H9 (cell line): ENCODE data around the gene ISG15. TPM values are rescaled to one million over a fixed set of nuclear protein-coding genes. Genes with fewer than 3 reads are reported as not detected.

Source experiments
- DNase-seq: peaks from one replicate; pipeline ENCODE4 v3.0.0-alpha.2; 2017
- H2AFZ ChIP-seq: one replicate; pipeline ENCODE4 v1.6.1; 2013; ENCODE audit warnings: mild to moderate bottlenecking, low read length, control low read depth, moderate library complexity
- H2AK5ac ChIP-seq: 2 replicates; pipeline ENCODE4 v1.6.1; 2013; ENCODE audit warnings: low read length, control low read depth, mixed read lengths; ENCODE audit not compliant: insufficient read length
- H2BK120ac ChIP-seq: one replicate; pipeline ENCODE4 v1.6.1; 2013; ENCODE audit warnings: low read depth, mild to moderate bottlenecking, low read length, control low read depth, inconsistent platforms; ENCODE audit not compliant: poor library complexity, severe bottlenecking
- H2BK12ac ChIP-seq: 2 replicates; pipeline ENCODE4 v1.6.1; 2013; ENCODE audit warnings: low read length, control low read depth, mixed read lengths, low read depth; ENCODE audit not compliant: insufficient read length
- H2BK15ac ChIP-seq: 2 replicates; pipeline ENCODE4 v1.6.1; 2013; ENCODE audit warnings: low read depth, low read length, control low read depth
- H2BK20ac ChIP-seq: one replicate; pipeline ENCODE4 v1.6.1; 2013; ENCODE audit warnings: low read depth, mild to moderate bottlenecking, low read length, control low read depth, inconsistent platforms; ENCODE audit not compliant: poor library complexity, severe bottlenecking
- H2BK5ac ChIP-seq: 2 replicates; pipeline ENCODE4 v1.6.1; 2013; ENCODE audit warnings: low read length, control low read depth, mixed read lengths; ENCODE audit not compliant: insufficient read length
- H3K14ac ChIP-seq: 2 replicates; pipeline ENCODE4 v1.6.1; 2013; ENCODE audit warnings: low read length, control low read depth; ENCODE audit not compliant: insufficient read depth
- H3K18ac ChIP-seq: 2 replicates; pipeline ENCODE4 v1.6.1; 2013; ENCODE audit warnings: low read depth, mild to moderate bottlenecking, mixed read lengths, low read length, control low read depth; ENCODE audit not compliant: insufficient read length
- H3K23ac ChIP-seq: 2 replicates; pipeline ENCODE4 v1.6.1; 2013; ENCODE audit warnings: low read length, control low read depth, mixed read lengths, low read depth; ENCODE audit not compliant: insufficient read length
- H3K23me2 ChIP-seq: 2 replicates; pipeline ENCODE4 v1.6.1; 2013; ENCODE audit warnings: low read depth, mild to moderate bottlenecking, mixed read lengths, low read length, control low read depth; ENCODE audit not compliant: insufficient read length, poor library complexity, severe bottlenecking
- H3K27ac ChIP-seq: 2 replicates; pipeline ENCODE4 v1.5.1; 2013; ENCODE audit warnings: low read length, control low read depth, mixed read lengths, low read depth; ENCODE audit not compliant: insufficient read length
- H3K27me3 ChIP-seq: 2 replicates; pipeline ENCODE4 v1.6.1; 2013; ENCODE audit warnings: low read length, control low read depth, inconsistent platforms; ENCODE audit not compliant: insufficient read depth
- H3K4ac ChIP-seq: 2 replicates; pipeline ENCODE4 v1.6.1; 2013; ENCODE audit warnings: low read depth, mild to moderate bottlenecking, control low read depth, inconsistent platforms, low read length, moderate library complexity
- H3K4me1 ChIP-seq: 2 replicates; pipeline ENCODE4 v1.6.1; 2013; ENCODE audit warnings: low read length, control low read depth, inconsistent platforms; ENCODE audit not compliant: insufficient read depth
- H3K4me2 ChIP-seq: 2 replicates; pipeline ENCODE4 v1.6.1; 2013; ENCODE audit warnings: low read length, control low read depth, mixed read lengths; ENCODE audit not compliant: insufficient read length, insufficient read depth
- H3K56ac ChIP-seq: 2 replicates; pipeline ENCODE4 v1.6.1; 2013; ENCODE audit warnings: low read depth, mild to moderate bottlenecking, mixed read lengths, low read length, control low read depth; ENCODE audit not compliant: insufficient read length
- H3K79me1 ChIP-seq: 2 replicates; pipeline ENCODE4 v1.6.1; 2013; ENCODE audit warnings: low read depth, mild to moderate bottlenecking, moderate library complexity, low read length, control low read depth, inconsistent platforms; ENCODE audit not compliant: insufficient read depth, poor library complexity, severe bottlenecking
- H3K79me2 ChIP-seq: 2 replicates; pipeline ENCODE4 v1.6.1; 2013; ENCODE audit warnings: low read length, control low read depth, inconsistent platforms; ENCODE audit not compliant: insufficient read depth
- H3K9ac ChIP-seq: 2 replicates; pipeline ENCODE4 v1.6.1; 2013; ENCODE audit warnings: low read length, control low read depth, mixed read lengths; ENCODE audit not compliant: insufficient read length; ENCODE audit errors: extremely low read depth
- H3K9me3 ChIP-seq: one replicate; pipeline ENCODE4 v1.6.1; 2013; ENCODE audit warnings: low read depth, low read length, inconsistent platforms; ENCODE audit not compliant: control insufficient read depth
- H3T11ph ChIP-seq: one replicate; pipeline ENCODE4 v1.6.1; 2013; ENCODE audit warnings: mild to moderate bottlenecking, low read length, control low read depth, inconsistent platforms
- H4K20me1 ChIP-seq: one replicate; pipeline ENCODE4 v1.6.1; 2013; ENCODE audit not compliant: control insufficient read depth, insufficient read length, insufficient read depth
- H4K5ac ChIP-seq: 2 replicates; pipeline ENCODE4 v1.6.1; 2013; ENCODE audit warnings: low read depth, mild to moderate bottlenecking, mixed read lengths, low read length, control low read depth; ENCODE audit not compliant: insufficient read length
- H4K8ac ChIP-seq: replicated peaks from 2 replicates; pipeline ENCODE4 v1.6.1; 2013; ENCODE audit warnings: low read length, control low read depth, mixed read lengths, low read depth; ENCODE audit not compliant: insufficient read length
- H4K91ac ChIP-seq: 2 replicates; pipeline ENCODE4 v1.6.1; 2013; ENCODE audit warnings: low read depth, mild to moderate bottlenecking, moderate library complexity, mixed read lengths, low read length, control low read depth; ENCODE audit not compliant: insufficient read length
- H3K27ac Mint-ChIP-seq, 3 experiments: 2 replicates in 2 of 3; 3 replicates in 1 of 3; pipeline ENCODE4 v1.8.0; 2020 to 2021; ENCODE audit warnings: mixed read lengths in 3 of 3, mild to moderate bottlenecking in 1 of 3, moderate library complexity in 1 of 3
- H3K27me3 Mint-ChIP-seq: 2 replicates; pipeline ENCODE4 v1.8.0; 2021; ENCODE audit warnings: low read depth, mild to moderate bottlenecking, moderate library complexity, mixed read lengths
- H3K36me3 Mint-ChIP-seq, 3 experiments: 2 replicates in 2 of 3; 3 replicates in 1 of 3; pipeline ENCODE4 v1.8.0; 2020 to 2021; ENCODE audit warnings: low read depth in 3 of 3, mixed read lengths in 3 of 3; ENCODE audit not compliant: insufficient read depth in 1 of 3
- H3K4me1 Mint-ChIP-seq, 2 experiments: 2 replicates each; pipeline ENCODE4 v1.8.0; 2020; ENCODE audit warnings: mixed read lengths in 2 of 2
- H3K4me3 Mint-ChIP-seq, 2 experiments: 2 replicates in 1 of 2; 3 replicates in 1 of 2; pipeline ENCODE4 v1.8.0; 2020 to 2021; ENCODE audit warnings: mild to moderate bottlenecking in 2 of 2, mixed read lengths in 2 of 2, moderate library complexity in 1 of 2
- H3K9me3 Mint-ChIP-seq, 2 experiments: 2 replicates in 1 of 2; 3 replicates in 1 of 2; pipeline ENCODE4 v1.8.0; 2020; ENCODE audit warnings: mild to moderate bottlenecking in 2 of 2, mixed read lengths in 2 of 2, moderate library complexity in 1 of 2
- CTCF ChIP-seq: fragments of 200-600 bp; sonication (generic); conservative IDR thresholded peaks from 3 replicates; pipeline ENCODE4 v1.8.0; 2021; ENCODE audit warnings: antibody characterized with exemption, mild to moderate bottlenecking
- WGBS: extraction: QIAGEN DNeasy Blood & Tissue Kit; methylation state at CpG from one replicate; pipeline ENCODE4 v1.1.7; 2013; ENCODE audit warnings: missing lambda C conversion rate, low lambda C conversion rate, mixed read lengths; ENCODE audit not compliant: insufficient read length; ENCODE audit errors: extremely low coverage; 5-methylcytosine and 5-hydroxymethylcytosine counted together
- total RNA-seq: library from RNA; stranded (reverse); gene quantifications from 2 replicates; pipeline ENCODE4 v1.2.1, GENCODE V29; 2021

Gene ISG15
- total RNA-seq, 1 experiment from 2014 or later: 39.7 TPM

GRCh38 chr1:1024771-1025699, 11.7 kb downstream of the ISG15 start:
- H3K79me2 ChIP-seq: peaks cover 2% of the 10 kb centered on the region; the same call in 1 of the 2 replicates
- H4K5ac ChIP-seq: no peak overlapping the region
- Mint-ChIP-seq H3K27ac (peak overlapping the region in 1 of 3 experiments; percentile 87; a peak in 1 of 7 replicates), H3K4me3 (no peak overlapping the region; a peak in 1 of 5 replicates), H3K4me1 (peaks cover 28 to 39% of the 10 kb centered on the region in 2 experiments), H3K36me3 (peaks cover 3 to 23% (median 17%) of the 10 kb centered on the region in 3 experiments; a peak in 6 of 7 replicates), H3K9me3 (no peaks in the 10 kb centered on the region; a peak in 1 of 5 replicates), H3K27me3 (peaks cover 4% of the 10 kb centered on the region)
- H3K14ac ChIP-seq: peak overlapping the region; percentile 72
- no peak overlapping the region for H2BK15ac ChIP-seq
- no CpG with 5 or more reads among the region's 31 CpGs for WGBS
- no peak overlapping the region for H3K23ac ChIP-seq
- no peak overlapping the region for H3T11ph ChIP-seq
- no peak overlapping the region for H2BK5ac ChIP-seq
- no peak overlapping the region for H2AK5ac ChIP-seq
- peak overlapping the region; percentile 87 for H4K91ac ChIP-seq
- peak overlapping the region; percentile 60 for H3K18ac ChIP-seq
- H3K27ac ChIP-seq: no peak overlapping the region
- no peak overlapping the region for H2AFZ ChIP-seq
- no peak for TF ChIP-seq CTCF
- H3K9me3 ChIP-seq: no peaks in the 10 kb centered on the region
- peaks cover 4% of the 10 kb centered on the region; the same call in 1 of the 2 replicates for H3K4me1 ChIP-seq
- H4K8ac ChIP-seq: no peak overlapping the region
- peaks cover 3% of the 10 kb centered on the region for H4K20me1 ChIP-seq
- H3K27me3 ChIP-seq: no peaks in the 10 kb centered on the region
- peak overlapping the region; percentile 44 for H2BK120ac ChIP-seq
- peak; percentile 87 for DNase-seq
- peaks cover 7% of the 10 kb centered on the region for H3K23me2 ChIP-seq
- no peak overlapping the region for H3K4me2 ChIP-seq
- H2BK12ac ChIP-seq: peak overlapping the region; percentile 29
- peaks cover 4% of the 10 kb centered on the region for H3K79me1 ChIP-seq
- no peak overlapping the region for H3K56ac ChIP-seq
- peak overlapping the region; percentile 9; the same call in 1 of the 2 replicates for H3K4ac ChIP-seq
- no peak overlapping the region for H3K9ac ChIP-seq
- H2BK20ac ChIP-seq: no peak overlapping the region
